Neural cell (in vitro differentiated cells): ENCODE data around the gene TFEB. TPM values are rescaled to one million over a fixed set of nuclear protein-coding genes. Genes with fewer than 3 reads are reported as not detected.

Experiments
- H2AFZ ChIP-seq: fragments of 200-600, 300-800 bp; sonication (generic), shearing (Covaris generic); 2 replicates; pipeline ENCODE4 v1.6.0; 2014; ENCODE audit warnings: low read depth, mild to moderate bottlenecking, antibody characterized with exemption, low read length, moderate library complexity
- H3F3A ChIP-seq: fragments of 200-600 bp; shearing (Covaris generic); 2 replicates; pipeline ENCODE4 v1.6.1; 2016; ENCODE audit warnings: mild to moderate bottlenecking, moderate library complexity, mixed read lengths, antibody characterized with exemption, low read length; ENCODE audit not compliant: insufficient read depth, poor library complexity, severe bottlenecking
- H3K27ac ChIP-seq: fragments of 200-600, 300-800 bp; sonication (generic), shearing (Covaris generic); 2 replicates; pipeline ENCODE4 v1.5.1; 2014; ENCODE audit warnings: mild to moderate bottlenecking, low read length, moderate library complexity
- H3K27me3 ChIP-seq: fragments of 300-800, 200-600 bp; sonication (generic), shearing (Covaris generic); 2 replicates; pipeline ENCODE4 v1.6.0; 2014; ENCODE audit warnings: mild to moderate bottlenecking, low read depth, low read length, moderate library complexity; ENCODE audit not compliant: insufficient read depth
- H3K36me3 ChIP-seq: fragments of 300-800, 200-600 bp; sonication (generic), shearing (Covaris generic); 2 replicates; pipeline ENCODE4 v1.5.1; 2014; ENCODE audit warnings: mild to moderate bottlenecking, antibody characterized with exemption, low read length, moderate library complexity; ENCODE audit not compliant: insufficient read depth
- H3K4me2 ChIP-seq: fragments of 300-800, 200-600 bp; sonication (generic), shearing (Covaris generic); 2 replicates; pipeline ENCODE4 v1.6.0; 2014; ENCODE audit warnings: mild to moderate bottlenecking, low read length
- H3K4me3 ChIP-seq: fragments of 300-800, 200-600 bp; sonication (generic), shearing (Covaris generic); 2 replicates; pipeline ENCODE4 v1.5.1; 2014; ENCODE audit warnings: mild to moderate bottlenecking, low read length, moderate library complexity
- H3K79me2 ChIP-seq: fragments of 200-600 bp; shearing (Covaris generic); replicated peaks from 2 replicates; pipeline ENCODE4 v1.6.0; 2014; ENCODE audit warnings: mild to moderate bottlenecking, low read length, moderate library complexity; ENCODE audit not compliant: insufficient read depth
- H3K9ac ChIP-seq: fragments of 300-800, 200-600 bp; sonication (generic), shearing (Covaris generic); 2 replicates; pipeline ENCODE4 v1.6.1; 2016; ENCODE audit warnings: mild to moderate bottlenecking, low read length, mixed read lengths
- H3K9me2 ChIP-seq: fragments of 200-600 bp; shearing (Covaris generic); 2 replicates; pipeline ENCODE4 v1.6.1; 2016; ENCODE audit warnings: mild to moderate bottlenecking, low read length, mixed read lengths; ENCODE audit not compliant: insufficient read depth
- H3K9me3 ChIP-seq: fragments of 200-600, 300-800 bp; sonication (generic), shearing (Covaris generic); 2 replicates; pipeline ENCODE4 v1.6.1; 2016; ENCODE audit warnings: mild to moderate bottlenecking, mixed run types, low read length, moderate library complexity, mixed read lengths
- H4K20me1 ChIP-seq: fragments of 200-600 bp; shearing (Covaris generic); 2 replicates; pipeline ENCODE4 v1.6.1; 2016; ENCODE audit warnings: mild to moderate bottlenecking, mixed run types; ENCODE audit not compliant: insufficient read depth
- EP300 ChIP-seq: fragments of 450-650 bp; conservative IDR thresholded peaks from 2 replicates; pipeline ENCODE4 v1.6.1; 2014; ENCODE audit warnings: antibody characterized with exemption, mild to moderate bottlenecking, moderate library complexity; ENCODE audit not compliant: poor library complexity, severe bottlenecking
- EZH2 ChIP-seq: fragments of 200-600, 300-800 bp; shearing (Covaris generic), sonication (generic); IDR thresholded peaks from 2 replicates; pipeline ENCODE4 v1.6.1; 2014; ENCODE audit warnings: antibody characterized with exemption, low read length, borderline replicate concordance, mild to moderate bottlenecking; ENCODE audit not compliant: insufficient read depth, poor library complexity, severe bottlenecking
- MXI1 ChIP-seq: fragments of 450-650 bp; conservative IDR thresholded peaks from 2 replicates; pipeline ENCODE4 v1.6.1; 2014; ENCODE audit warnings: antibody characterized with exemption, mild to moderate bottlenecking; ENCODE audit not compliant: poor library complexity, severe bottlenecking
- POLR2AphosphoS5 ChIP-seq: IDR thresholded peaks from 2 replicates; pipeline ENCODE4 v1.6.1; 2012
- RAD21 ChIP-seq: fragments of 450-650 bp; conservative IDR thresholded peaks from 2 replicates; pipeline ENCODE4 v1.6.1; 2014; ENCODE audit warnings: antibody characterized with exemption, mild to moderate bottlenecking, moderate library complexity
- REST ChIP-seq: IDR thresholded peaks from 2 replicates; pipeline ENCODE4 v1.6.1; 2012; ENCODE audit warnings: borderline replicate concordance
- SMC3 ChIP-seq: fragments of 450-650 bp; conservative IDR thresholded peaks from 2 replicates; pipeline ENCODE4 v1.6.1; 2014; ENCODE audit warnings: antibody characterized with exemption, mild to moderate bottlenecking, moderate library complexity; ENCODE audit not compliant: poor library complexity
- TAF1 ChIP-seq: IDR thresholded peaks from 2 replicates; pipeline ENCODE4 v1.6.1; 2012; ENCODE audit warnings: low read depth
- polyA plus RNA-seq: library from polyadenylated mRNA; depleted of rRNA; stranded (reverse); fragments of >200 nt; gene quantifications from 2 replicates; pipeline ENCODE4 v1.2.3, GENCODE V29; 2014
- TF ChIP-seq, protein P1 (sequence below): fragments of 450-650 bp; IDR thresholded peaks from 2 replicates; pipeline ENCODE4 v1.5.1; 2014; ENCODE audit warnings: antibody characterized with exemption, mild to moderate bottlenecking, moderate library complexity; ENCODE audit not compliant: poor library complexity, severe bottlenecking

Gene TFEB
- polyA plus RNA-seq, 1 donor from 2014 or later, result 0.24 TPM

DNA sequence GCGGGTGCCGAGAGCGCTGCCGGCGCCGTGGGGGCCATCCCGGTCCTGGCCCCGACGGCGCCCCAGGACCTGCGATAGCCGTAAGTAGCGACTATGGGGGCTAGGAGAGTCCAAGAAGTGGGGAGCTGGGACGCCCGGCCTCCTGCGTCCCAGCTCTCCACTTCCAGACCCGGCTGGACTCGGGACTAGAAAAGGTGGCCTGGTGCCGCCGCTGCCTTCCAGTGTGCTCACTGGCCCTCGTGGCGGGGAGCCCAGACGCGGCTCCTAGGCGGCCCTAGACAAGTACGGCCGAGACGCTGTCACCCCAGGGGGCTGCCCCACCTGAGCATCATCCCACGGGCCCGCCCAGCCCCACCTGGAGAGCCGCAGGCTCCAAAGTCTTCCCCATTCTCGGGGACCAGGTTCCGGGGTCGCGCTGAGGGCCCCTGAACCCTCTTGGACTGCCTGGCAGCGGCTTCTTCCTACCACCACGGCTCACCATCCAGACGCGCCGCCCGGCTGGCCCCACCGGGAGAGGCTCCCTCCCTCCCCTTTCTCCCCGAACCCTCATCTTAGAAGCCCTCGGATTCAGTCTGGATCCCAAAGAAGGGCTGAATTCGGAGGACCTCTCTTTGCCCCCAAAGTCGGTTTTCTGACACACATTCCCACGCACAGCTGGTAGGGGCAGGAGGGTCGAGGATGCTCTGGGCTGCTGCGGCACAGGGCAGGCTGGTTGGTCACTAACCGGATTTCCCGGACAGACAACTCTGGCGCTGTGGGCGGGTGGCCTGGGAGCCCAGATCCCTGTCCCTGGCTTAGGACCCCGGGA, 98.0 kb downstream of the TFEB start:
- peak; percentile 50 for TF ChIP-seq EZH2
- TF ChIP-seq REST, result no peak
- no peak for TF ChIP-seq EP300
- no peak overlapping the region for H3K4me2 ChIP-seq
- H3K79me2 ChIP-seq, result no peaks in the 10 kb centered on the region
- no peaks in the 10 kb centered on the region for H3K9me2 ChIP-seq
- H3F3A ChIP-seq, result no peaks in the 10 kb centered on the region
- H3K36me3 ChIP-seq, result no peaks in the 10 kb centered on the region
- H3K9me3 ChIP-seq, result no peaks in the 10 kb centered on the region
- H4K20me1 ChIP-seq, result no peaks in the 10 kb centered on the region
- no peak overlapping the region for H3K9ac ChIP-seq
- H3K27ac ChIP-seq, result no peak overlapping the region
- peaks cover 58% of the 10 kb centered on the region for H3K27me3 ChIP-seq
- peak overlapping the region; percentile 73 for H3K4me3 ChIP-seq
- H2AFZ ChIP-seq, result no peak overlapping the region

DNA sequence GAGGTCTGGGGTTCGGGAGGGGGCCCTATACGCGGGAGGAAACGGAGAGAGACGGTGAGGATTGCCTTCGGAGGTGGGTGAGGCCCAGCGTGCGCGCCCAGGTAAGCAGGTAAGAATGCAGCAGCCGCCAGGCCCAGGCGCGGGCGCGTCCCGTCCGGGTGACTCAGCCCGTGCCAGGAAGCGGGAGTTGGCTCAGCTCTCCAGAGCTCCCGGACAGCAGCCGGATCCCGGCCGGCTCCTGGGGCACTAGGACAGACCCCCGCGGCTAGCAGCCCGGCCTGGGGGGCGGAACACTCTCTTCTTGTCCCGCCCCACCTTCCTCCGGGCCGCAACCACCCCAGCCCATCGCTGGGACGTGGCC, 98.6 kb downstream of the TFEB start:
- no peaks in the 10 kb centered on the region for H3K9me2 ChIP-seq
- no peaks in the 10 kb centered on the region for H3K79me2 ChIP-seq
- H3K4me2 ChIP-seq, result no peak overlapping the region
- no peaks in the 10 kb centered on the region for H3F3A ChIP-seq
- no peak overlapping the region for H3K9ac ChIP-seq
- H2AFZ ChIP-seq, result no peak overlapping the region
- no peak overlapping the region for H3K4me3 ChIP-seq
- TF ChIP-seq REST (no peak), EZH2 (no peak), TAF1 (no peak), RAD21 (no peak), MXI1 (no peak), SMC3 (no peak), POLR2AphosphoS5 (no peak), EP300 (no peak)
- TF ChIP-seq, protein P1, sequence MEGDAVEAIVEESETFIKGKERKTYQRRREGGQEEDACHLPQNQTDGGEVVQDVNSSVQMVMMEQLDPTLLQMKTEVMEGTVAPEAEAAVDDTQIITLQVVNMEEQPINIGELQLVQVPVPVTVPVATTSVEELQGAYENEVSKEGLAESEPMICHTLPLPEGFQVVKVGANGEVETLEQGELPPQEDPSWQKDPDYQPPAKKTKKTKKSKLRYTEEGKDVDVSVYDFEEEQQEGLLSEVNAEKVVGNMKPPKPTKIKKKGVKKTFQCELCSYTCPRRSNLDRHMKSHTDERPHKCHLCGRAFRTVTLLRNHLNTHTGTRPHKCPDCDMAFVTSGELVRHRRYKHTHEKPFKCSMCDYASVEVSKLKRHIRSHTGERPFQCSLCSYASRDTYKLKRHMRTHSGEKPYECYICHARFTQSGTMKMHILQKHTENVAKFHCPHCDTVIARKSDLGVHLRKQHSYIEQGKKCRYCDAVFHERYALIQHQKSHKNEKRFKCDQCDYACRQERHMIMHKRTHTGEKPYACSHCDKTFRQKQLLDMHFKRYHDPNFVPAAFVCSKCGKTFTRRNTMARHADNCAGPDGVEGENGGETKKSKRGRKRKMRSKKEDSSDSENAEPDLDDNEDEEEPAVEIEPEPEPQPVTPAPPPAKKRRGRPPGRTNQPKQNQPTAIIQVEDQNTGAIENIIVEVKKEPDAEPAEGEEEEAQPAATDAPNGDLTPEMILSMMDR, result no peak
- H3K27me3 ChIP-seq, result peaks cover 58% of the 10 kb centered on the region
- no peaks in the 10 kb centered on the region for H3K9me3 ChIP-seq
- no peaks in the 10 kb centered on the region for H3K36me3 ChIP-seq
- no peaks in the 10 kb centered on the region for H4K20me1 ChIP-seq
- H3K27ac ChIP-seq, result no peak overlapping the region
